Astrocyte of the spinal cord (primary cell): ENCODE data around the gene DUSP28.
"Not testable (repeated sequence)": the region's sequence is repeated elsewhere in the genome, so short reads cannot be mapped to it uniquely, and the experiment has no call there.

Experiments
- DNase-seq: peaks from one replicate; pipeline ENCODE4 v3.0.0; 2011; ENCODE audit warnings: low read depth, low spot score
- H3K4me3 ChIP-seq: 2 replicates; pipeline ENCODE4 v1.5.1; 2011; ENCODE audit warnings: low read depth, mild to moderate bottlenecking, low read length, moderate library complexity
- CTCF ChIP-seq: IDR thresholded peaks from 2 replicates; pipeline ENCODE4 v1.5.1; 2012; ENCODE audit warnings: low read depth, mild to moderate bottlenecking, low read length, inconsistent platforms
- in situ Hi-C: cut with HindIII; loops from 2 replicates; pipeline ENCODE4 v1.10.0; 2017; ENCODE audit warnings: low sequenced_read_pairs

The DUSP28 gene

GRCh38 chr2:240528406-240529040 is 31.6 kb upstream of the DUSP28 start:
- DNase-seq, result no peak
- H3K4me3 ChIP-seq, result no peak overlapping the region
- no peak for TF ChIP-seq CTCF
- in situ Hi-C loops, result no loop called here

- no peak for TF ChIP-seq CTCF
- in situ Hi-C loops, result no loop called here
- DNase-seq, result no peak
- H3K4me3 ChIP-seq, result no peak overlapping the region
Measured at GRCh38 chr2:240529344-240529999, 30.7 kb upstream of the DUSP28 start.

GRCh38 chr2:240530181-240530580 is 30.0 kb upstream of the DUSP28 start:
- in situ Hi-C loops, result no loop called here
- no peak for DNase-seq
- no peak for TF ChIP-seq CTCF

GRCh38 chr2:240531038-240531437 is 29.1 kb upstream of the DUSP28 start:
- no peak for TF ChIP-seq CTCF
- in situ Hi-C loops, result no loop called here
- DNase-seq, result no peak
- H3K4me3 ChIP-seq, result no peak overlapping the region

More at GRCh38 chr2:240530181-240530580, 30.0 kb upstream of the DUSP28 start:
- no peak overlapping the region for H3K4me3 ChIP-seq

- TF ChIP-seq CTCF, result no peak
- DNase-seq, result no peak
- in situ Hi-C loops, result no loop called here
- no peak overlapping the region for H3K4me3 ChIP-seq
Measured at GRCh38 chr2:240532031-240532775, 28.0 kb upstream of the DUSP28 start.

- in situ Hi-C loops, result no loop called here
- TF ChIP-seq CTCF, result no peak
- no peak for DNase-seq
- H3K4me3 ChIP-seq, result no peak overlapping the region
Measured at GRCh38 chr2:240538031-240538780, 22.0 kb upstream of the DUSP28 start.

- in situ Hi-C loops, H3K4me3 ChIP-seq: not testable (repeated sequence)
Measured at GRCh38 chr2:240539101-240539500, 21.1 kb upstream of the DUSP28 start.

More at GRCh38 chr2:240539101-240539500, 21.1 kb upstream of the DUSP28 start:
- DNase-seq, result not testable (repeated sequence)
